ENCODE data around the gene CSNK1E.

- TF ChIP-seq CTCF (IDR thresholded peaks at IDR 0.05) (no peak), POLR2A (IDR thresholded peaks at IDR 0.05) (no peak)
Observed at GRCh38 chr22:38285018-38285417, 32.2 kb downstream of the CSNK1E start.
